Inflammatory macrophage treated with lipopolysaccharide for 4 hours (primary cell): ENCODE measurements around the gene GCGR.
A peak's percentile ranks its signal among the peaks of the same experiment; 100 is the strongest.

ENCODE experiments used
- DNase-seq: peaks from one replicate; pipeline ENCODE4 v3.0.0-alpha.2; 2020

Gene GCGR

GRCh38 chr17:81803728-81804558 lies at the start of gene GCGR:
Gene GCGR, plus strand, starts transcription at chr17:81804150. Its CDS starts 4,869 bp downstream, at chr17:81809019.
- no peak for DNase-seq

GRCh38 chr17:81792675-81793615 lies 11.0 kb upstream of the GCGR start:
- no peak for DNase-seq

- no peak for DNase-seq
Observed at GRCh38 chr17:81794074-81794476, 9.9 kb upstream of the GCGR start.

- DNase-seq, result peak; percentile 8
Observed at GRCh38 chr17:81794509-81794908, 9.4 kb upstream of the GCGR start.

GRCh38 chr17:81801327-81801726 lies 2.6 kb upstream of the GCGR start:
- no peak for DNase-seq

GRCh38 chr17:81802048-81802758 lies 1.7 kb upstream of the GCGR start:
- no peak for DNase-seq

- no peak for DNase-seq
Observed at GRCh38 chr17:81802856-81803643, 900 bp upstream of the GCGR start.

- DNase-seq, result no peak
Observed at GRCh38 chr17:81804559-81805399, 829 bp downstream of the GCGR start.

GRCh38 chr17:81805707-81806460 lies 1.9 kb downstream of the GCGR start:
- no peak for DNase-seq

- DNase-seq, result no peak
Observed at GRCh38 chr17:81806461-81807209, 2.7 kb downstream of the GCGR start.

- DNase-seq, result no peak
Observed at GRCh38 chr17:81807210-81807719, 3.3 kb downstream of the GCGR start.

- DNase-seq, result no peak
Observed at GRCh38 chr17:81807839-81808238, 3.9 kb downstream of the GCGR start.

GRCh38 chr17:81808778-81809555 lies 5.0 kb downstream of the GCGR start:
- no peak for DNase-seq

GRCh38 chr17:81809556-81809998 lies 5.6 kb downstream of the GCGR start:
- DNase-seq, result no peak

- no peak for DNase-seq
Observed at GRCh38 chr17:81810476-81810875, 6.5 kb downstream of the GCGR start.

- no peak for DNase-seq
Observed at GRCh38 chr17:81810892-81811704, 7.1 kb downstream of the GCGR start.

- no peak for DNase-seq
Observed at GRCh38 chr17:81811705-81812570, 8.0 kb downstream of the GCGR start.
